Panc1 (cell line): ENCODE data around the gene TRAF2. TPM values are rescaled to one million over a fixed set of nuclear protein-coding genes. Genes with fewer than 3 reads are reported as not detected.

ENCODE experiments used
- ATAC-seq: fragments of 200-7000 bp; cut with Tn5 transposase; 2 replicates; pipeline ENCODE4 v1.9.1; 2020; ENCODE audit warnings: mild to moderate bottlenecking, moderate library complexity
- BruUV-seq: library from RNA; stranded (reverse); fragments of 400-500 nt; replicated peaks from 2 replicates; lab custom pipeline; 2021; lab: Mats Ljungman, UMichigan
- CTCF ChIA-PET: fragments of 300-600 bp; sonication (Branson Sonifier 250); formaldehyde crosslinking; loops from one replicate; lab custom pipeline; 2022; ENCODE audit warnings: antibody characterized with exemption; lab: Charles Lee
- POLR2A ChIA-PET: fragments of 300-600 bp; sonication (Branson Sonifier 250); formaldehyde crosslinking; loops from one replicate; lab custom pipeline; 2022; ENCODE audit warnings: antibody characterized with exemption; lab: Charles Lee
- DNase-seq: peaks from one replicate; pipeline ENCODE4 v3.0.0-alpha.2; 2010; ENCODE audit warnings: low read depth, low spot score
- H3K27ac ChIP-seq: 2 replicates; pipeline ENCODE4 v1.5.1; 2011; ENCODE audit warnings: mild to moderate bottlenecking, low read length, inconsistent platforms
- H3K27me3 ChIP-seq: fragments of 200-500 bp; sonication (Bioruptor generic); 2 replicates; pipeline ENCODE4 v1.6.0; 2014; ENCODE audit warnings: low read length, inconsistent platforms; ENCODE audit not compliant: control insufficient read depth, insufficient read depth
- H3K36me3 ChIP-seq: fragments of 200-500 bp; sonication (Bioruptor generic); 2 replicates; pipeline ENCODE4 v1.5.1; 2014; ENCODE audit warnings: inconsistent platforms, mild to moderate bottlenecking, low read length, moderate library complexity; ENCODE audit not compliant: control insufficient read depth, insufficient read depth
- H3K4me1 ChIP-seq: 2 replicates; pipeline ENCODE4 v1.5.1; 2011; ENCODE audit warnings: inconsistent platforms, mild to moderate bottlenecking, low read length, moderate library complexity; ENCODE audit not compliant: control insufficient read depth, insufficient read depth
- H3K4me3 ChIP-seq, 2 experiments: 2 replicates each; pipeline ENCODE4 v1.5.1; 2011 to 2012; ENCODE audit warnings: low read depth in 2 of 2, low read length in 2 of 2, mild to moderate bottlenecking in 2 of 2, inconsistent platforms in 1 of 2, moderate library complexity in 1 of 2
- H3K9me3 ChIP-seq: fragments of 200-500 bp; sonication (Bioruptor generic); 2 replicates; pipeline ENCODE4 v1.5.1; 2014; ENCODE audit warnings: low read depth, mild to moderate bottlenecking, inconsistent platforms, low read length, moderate library complexity; ENCODE audit not compliant: control insufficient read depth, insufficient read depth
- CTCF ChIP-seq: fragments of 450-650 bp; IDR thresholded peaks from 2 replicates; pipeline ENCODE4 v1.5.1; 2017; ENCODE audit warnings: mild to moderate bottlenecking
- POLR2AphosphoS5 ChIP-seq: IDR thresholded peaks from 2 replicates; pipeline ENCODE4 v1.6.1; 2012; ENCODE audit warnings: mild to moderate bottlenecking, low read depth, low read length, moderate library complexity
- REST ChIP-seq, 2 experiments: IDR thresholded peaks; 2 replicates each; pipeline ENCODE4 v1.6.1; 2011 to 2012; ENCODE audit warnings: low read depth in 2 of 2, control low read depth in 1 of 2, low read length in 1 of 2, mild to moderate bottlenecking in 1 of 2, moderate library complexity in 1 of 2; ENCODE audit not compliant: insufficient read depth in 1 of 2
- SIN3A ChIP-seq: IDR thresholded peaks from 2 replicates; pipeline ENCODE4 v1.6.1; 2012; ENCODE audit warnings: low read depth, mild to moderate bottlenecking, low read length, moderate library complexity, borderline replicate concordance; ENCODE audit not compliant: insufficient read depth
- TCF7L2 ChIP-seq: IDR thresholded peaks from 2 replicates; pipeline ENCODE4 v1.6.1; 2011; ENCODE audit warnings: mild to moderate bottlenecking, low read depth, low read length, inconsistent platforms
- in situ Hi-C: cut with HindIII; loops from 2 replicates; pipeline ENCODE4 v1.10.0; 2016; ENCODE audit warnings: low sequenced_read_pairs, low pct_unique_long_range_greater_than_20kb
- intact Hi-C: fragments of 100-400 bp; cut with micrococcal nuclease; formaldehyde crosslinking; loops from one replicate; pipeline ENCODE4 v1.10.0; 2022; ENCODE audit not compliant: unreplicated experiment
- total RNA-seq: library from RNA; stranded (reverse); gene quantifications from one replicate; pipeline ENCODE4 v1.2.1, GENCODE V29; 2021; ENCODE audit not compliant: unreplicated experiment

TRAF2 gene
- total RNA-seq, 1 experiment from 2014 or later = 48.7 TPM

GRCh38 chr9:136917902-136918301 is 31.6 kb downstream of the TRAF2 start:
- H3K4me3 ChIP-seq = no peak overlapping the region
- no peak for TF ChIP-seq SIN3A
- no peak for TF ChIP-seq POLR2AphosphoS5
- no peak for TF ChIP-seq REST (IDR thresholded peaks at IDR 0.05; ENCODE audit: insufficient read depth in 1 of 2, low read depth in 2 of 2, low read length in 1 of 2)
- TF ChIP-seq TCF7L2 = no peak
- no peak for TF ChIP-seq CTCF
- H3K36me3 ChIP-seq = no peaks in the 10 kb centered on the region
- no peaks in the 10 kb centered on the region for H3K4me1 ChIP-seq
- POLR2A ChIA-PET = no interaction called here
- no TSS peak for BruUV-seq
- intact Hi-C loops (no loop called here), in situ Hi-C loops (no loop called here)
- H3K9me3 ChIP-seq = no peaks in the 10 kb centered on the region
- no peaks in the 10 kb centered on the region for H3K27me3 ChIP-seq
- ATAC-seq (no peak), DNase-seq (no peak)
- H3K27ac ChIP-seq = no peak overlapping the region
- CTCF ChIA-PET = no interaction called here

GRCh38 chr9:136920069-136920468 is 33.8 kb downstream of the TRAF2 start:
- ATAC-seq (no peak), DNase-seq (no peak)
- no peaks in the 10 kb centered on the region for H3K9me3 ChIP-seq
- intact Hi-C loops (no loop called here), in situ Hi-C loops (no loop called here)
- TF ChIP-seq SIN3A = no peak
- TF ChIP-seq POLR2AphosphoS5 = no peak
- TF ChIP-seq TCF7L2 = no peak
- TF ChIP-seq CTCF = no peak
- no peak for TF ChIP-seq REST (IDR thresholded peaks at IDR 0.05; ENCODE audit: insufficient read depth in 1 of 2, low read depth in 2 of 2, low read length in 1 of 2)
- no peaks in the 10 kb centered on the region for H3K27me3 ChIP-seq
- no peak overlapping the region for H3K27ac ChIP-seq
- H3K4me3 ChIP-seq = no peak overlapping the region
- POLR2A ChIA-PET = interaction anchor here (0.6 kb wide), 1 partner anchor 16 kb away, joined by 3 read pairs; no protein-coding TSS in a partner anchor
- CTCF ChIA-PET = no interaction called here
- BruUV-seq = no TSS peak
- no peaks in the 10 kb centered on the region for H3K4me1 ChIP-seq
- peaks cover 3% of the 10 kb centered on the region; the same call in 1 of the 2 replicates for H3K36me3 ChIP-seq
